Measurements from ENCODE around the gene TBC1D21. TPM values are rescaled to one million over a fixed set of nuclear protein-coding genes. Genes with fewer than 3 reads are reported as not detected.

Gene TBC1D21, protein sequence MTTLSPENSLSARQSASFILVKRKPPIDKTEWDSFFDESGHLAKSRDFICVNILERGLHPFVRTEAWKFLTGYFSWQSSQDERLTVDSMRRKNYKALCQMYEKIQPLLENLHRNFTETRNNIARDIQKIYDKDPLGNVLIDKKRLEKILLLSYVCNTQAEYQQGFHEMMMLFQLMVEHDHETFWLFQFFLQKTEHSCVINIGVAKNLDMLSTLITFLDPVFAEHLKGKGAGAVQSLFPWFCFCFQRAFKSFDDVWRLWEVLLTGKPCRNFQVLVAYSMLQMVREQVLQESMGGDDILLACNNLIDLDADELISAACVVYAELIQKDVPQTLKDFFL
- not detected for total RNA-seq

DNA sequence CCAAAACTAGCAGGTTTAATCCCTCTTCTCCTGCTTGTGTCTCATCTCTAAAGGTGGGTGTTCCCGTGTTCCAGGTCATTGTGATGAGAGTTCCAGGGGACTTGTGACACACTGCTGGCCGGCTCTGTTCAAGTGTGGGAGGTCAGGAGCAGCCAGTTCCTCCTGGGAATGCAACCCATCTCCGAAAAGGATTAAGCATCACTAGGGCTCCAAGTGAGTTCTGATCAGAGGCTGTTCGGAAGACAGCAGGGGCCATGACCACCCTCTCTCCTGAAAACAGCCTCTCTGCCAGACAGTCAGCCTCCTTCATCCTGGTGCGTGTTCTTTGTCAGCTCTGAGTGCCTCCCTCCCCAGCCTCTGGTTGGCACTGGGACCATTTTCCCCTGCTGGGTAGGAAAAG, at the start of gene TBC1D21:
TSS of gene TBC1D21 (plus strand) at position 109 of the 400 bp plus-strand sequence. CDS start at position 255, 146 bp downstream.
- Histone ChIP-seq H3K27ac (no peak within 1 kb of the TSS), H3K36me3 (no peaks in the 10 kb centered on the region), H3K4me3 (no peak within 1 kb of the TSS), H3K27me3 (peaks cover 11 to 16% (median 11%) of the 10 kb centered on the region in 3 donors), H3K9me3 (no peaks in the 10 kb centered on the region), H3K4me1 (no peaks in the 10 kb centered on the region)
- ATAC-seq (no peak), DNase-seq (no peak)
- intact Hi-C loops (cut with DNase I; ENCODE audit: low total_unique reads), result no loop called here
- in situ Hi-C loops (cut with MboI; ENCODE audit: low sequenced_read_pairs in 4 of 4), result no loop called here
- TF ChIP-seq POLR2A (IDR thresholded peaks at IDR 0.05), result no peak
- TF ChIP-seq, protein P1, sequence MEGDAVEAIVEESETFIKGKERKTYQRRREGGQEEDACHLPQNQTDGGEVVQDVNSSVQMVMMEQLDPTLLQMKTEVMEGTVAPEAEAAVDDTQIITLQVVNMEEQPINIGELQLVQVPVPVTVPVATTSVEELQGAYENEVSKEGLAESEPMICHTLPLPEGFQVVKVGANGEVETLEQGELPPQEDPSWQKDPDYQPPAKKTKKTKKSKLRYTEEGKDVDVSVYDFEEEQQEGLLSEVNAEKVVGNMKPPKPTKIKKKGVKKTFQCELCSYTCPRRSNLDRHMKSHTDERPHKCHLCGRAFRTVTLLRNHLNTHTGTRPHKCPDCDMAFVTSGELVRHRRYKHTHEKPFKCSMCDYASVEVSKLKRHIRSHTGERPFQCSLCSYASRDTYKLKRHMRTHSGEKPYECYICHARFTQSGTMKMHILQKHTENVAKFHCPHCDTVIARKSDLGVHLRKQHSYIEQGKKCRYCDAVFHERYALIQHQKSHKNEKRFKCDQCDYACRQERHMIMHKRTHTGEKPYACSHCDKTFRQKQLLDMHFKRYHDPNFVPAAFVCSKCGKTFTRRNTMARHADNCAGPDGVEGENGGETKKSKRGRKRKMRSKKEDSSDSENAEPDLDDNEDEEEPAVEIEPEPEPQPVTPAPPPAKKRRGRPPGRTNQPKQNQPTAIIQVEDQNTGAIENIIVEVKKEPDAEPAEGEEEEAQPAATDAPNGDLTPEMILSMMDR (IDR thresholded peaks at IDR 0.05 in 4 of 5, conservative IDR thresholded peaks at IDR 0.05 in 1 of 5), result no peak

- TF ChIP-seq POLR2A (IDR thresholded peaks at IDR 0.05), result no peak
- TF ChIP-seq, protein P1 (IDR thresholded peaks at IDR 0.05 in 4 of 5, conservative IDR thresholded peaks at IDR 0.05 in 1 of 5), result no peak
- no peaks in the 10 kb centered on the region for H3K9me3 ChIP-seq
- ATAC-seq (no peak), DNase-seq (no peak)
- H3K4me1 ChIP-seq, result no peaks in the 10 kb centered on the region
- H3K36me3 ChIP-seq, result no peaks in the 10 kb centered on the region
- no peak overlapping the region for H3K27ac ChIP-seq
- H3K4me3 ChIP-seq, result no peak overlapping the region
- in situ Hi-C loops (cut with MboI; ENCODE audit: low sequenced_read_pairs in 4 of 4), result no loop called here
- intact Hi-C loops (cut with DNase I; ENCODE audit: low total_unique reads), result no loop called here
- H3K27me3 ChIP-seq, result no peaks in the 10 kb centered on the region
Measured at GRCh38 chr15:73826711-73827251, 46.6 kb upstream of the TBC1D21 start.

- intact Hi-C loops (cut with DNase I; ENCODE audit: low total_unique reads) (no loop called here), in situ Hi-C loops (cut with MboI; ENCODE audit: low sequenced_read_pairs in 4 of 4) (no loop called here)
- DNase-seq (no peak), ATAC-seq (no peak)
- Histone ChIP-seq H3K4me1 (no peaks in the 10 kb centered on the region), H3K4me3 (no peak overlapping the region), H3K27me3 (no peaks in the 10 kb centered on the region), H3K9me3 (no peaks in the 10 kb centered on the region), H3K36me3 (no peaks in the 10 kb centered on the region), H3K27ac (no peak overlapping the region)
- TF ChIP-seq, protein P1 (IDR thresholded peaks at IDR 0.05 in 4 of 5, conservative IDR thresholded peaks at IDR 0.05 in 1 of 5), result no peak
- TF ChIP-seq POLR2A (IDR thresholded peaks at IDR 0.05), result no peak
Measured at GRCh38 chr15:73829523-73829922, 43.8 kb upstream of the TBC1D21 start.

DNA sequence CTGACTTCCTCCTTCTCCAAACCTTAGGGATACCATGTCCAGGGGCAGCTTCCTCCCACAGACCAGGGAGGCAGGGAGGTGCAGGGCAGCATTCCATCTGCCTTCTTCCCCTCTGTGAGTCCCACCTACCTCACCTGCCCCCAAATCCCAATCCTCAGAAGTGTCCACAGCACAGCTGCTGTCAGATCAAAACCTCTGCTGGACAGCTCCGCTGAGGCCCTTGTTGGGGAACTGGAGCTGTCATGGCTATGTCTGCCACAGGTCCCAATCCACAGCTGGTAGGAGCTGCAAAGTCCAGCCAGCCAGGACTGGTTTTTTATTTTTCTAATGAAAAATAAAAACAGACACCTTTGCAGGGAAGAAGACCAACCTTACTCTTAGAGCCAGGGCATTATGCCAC, 40.7 kb upstream of the TBC1D21 start:
- intact Hi-C loops (cut with DNase I; ENCODE audit: low total_unique reads), result no loop called here
- H3K27me3 ChIP-seq, result no peaks in the 10 kb centered on the region

More for the DNA sequence above, 40.7 kb upstream of the TBC1D21 start:
- Histone ChIP-seq H3K4me3 (no peak overlapping the region), H3K4me1 (no peaks in the 10 kb centered on the region), H3K9me3 (no peaks in the 10 kb centered on the region), H3K27ac (no peak overlapping the region), H3K36me3 (no peaks in the 10 kb centered on the region)
- DNase-seq (no peak), ATAC-seq (no peak)
- no peak for TF ChIP-seq POLR2A (IDR thresholded peaks at IDR 0.05)
- TF ChIP-seq, protein P1 (IDR thresholded peaks at IDR 0.05 in 4 of 5, conservative IDR thresholded peaks at IDR 0.05 in 1 of 5), result no peak
- in situ Hi-C loops (cut with MboI; ENCODE audit: low sequenced_read_pairs in 4 of 4), result no loop called here

All from gastrocnemius medialis (tissue), 4 donors.